H9 (cell line): Measurements from ENCODE around the gene SMARCE1. TPM values are rescaled to one million over a fixed set of nuclear protein-coding genes. Genes with fewer than 3 reads are reported as not detected.

Experiments used
- DNase-seq: peaks from one replicate; pipeline ENCODE4 v3.0.0-alpha.2; 2017
- H2AFZ ChIP-seq: one replicate; pipeline ENCODE4 v1.6.1; 2013; ENCODE audit warnings: mild to moderate bottlenecking, low read length, control low read depth, moderate library complexity
- H2AK5ac ChIP-seq: 2 replicates; pipeline ENCODE4 v1.6.1; 2013; ENCODE audit warnings: low read length, control low read depth, mixed read lengths; ENCODE audit not compliant: insufficient read length
- H2BK120ac ChIP-seq: one replicate; pipeline ENCODE4 v1.6.1; 2013; ENCODE audit warnings: low read depth, mild to moderate bottlenecking, low read length, control low read depth, inconsistent platforms; ENCODE audit not compliant: poor library complexity, severe bottlenecking
- H2BK12ac ChIP-seq: 2 replicates; pipeline ENCODE4 v1.6.1; 2013; ENCODE audit warnings: low read length, control low read depth, mixed read lengths, low read depth; ENCODE audit not compliant: insufficient read length
- H2BK15ac ChIP-seq: 2 replicates; pipeline ENCODE4 v1.6.1; 2013; ENCODE audit warnings: low read depth, low read length, control low read depth
- H2BK20ac ChIP-seq: one replicate; pipeline ENCODE4 v1.6.1; 2013; ENCODE audit warnings: low read depth, mild to moderate bottlenecking, low read length, control low read depth, inconsistent platforms; ENCODE audit not compliant: poor library complexity, severe bottlenecking
- H2BK5ac ChIP-seq: 2 replicates; pipeline ENCODE4 v1.6.1; 2013; ENCODE audit warnings: low read length, control low read depth, mixed read lengths; ENCODE audit not compliant: insufficient read length
- H3K14ac ChIP-seq: 2 replicates; pipeline ENCODE4 v1.6.1; 2013; ENCODE audit warnings: low read length, control low read depth; ENCODE audit not compliant: insufficient read depth
- H3K18ac ChIP-seq: 2 replicates; pipeline ENCODE4 v1.6.1; 2013; ENCODE audit warnings: low read depth, mild to moderate bottlenecking, mixed read lengths, low read length, control low read depth; ENCODE audit not compliant: insufficient read length
- H3K23ac ChIP-seq: 2 replicates; pipeline ENCODE4 v1.6.1; 2013; ENCODE audit warnings: low read length, control low read depth, mixed read lengths, low read depth; ENCODE audit not compliant: insufficient read length
- H3K23me2 ChIP-seq: 2 replicates; pipeline ENCODE4 v1.6.1; 2013; ENCODE audit warnings: low read depth, mild to moderate bottlenecking, mixed read lengths, low read length, control low read depth; ENCODE audit not compliant: insufficient read length, poor library complexity, severe bottlenecking
- H3K27ac ChIP-seq: 2 replicates; pipeline ENCODE4 v1.5.1; 2013; ENCODE audit warnings: low read length, control low read depth, mixed read lengths, low read depth; ENCODE audit not compliant: insufficient read length
- H3K27me3 ChIP-seq: 2 replicates; pipeline ENCODE4 v1.6.1; 2013; ENCODE audit warnings: low read length, control low read depth, inconsistent platforms; ENCODE audit not compliant: insufficient read depth
- H3K4ac ChIP-seq: 2 replicates; pipeline ENCODE4 v1.6.1; 2013; ENCODE audit warnings: low read depth, mild to moderate bottlenecking, control low read depth, inconsistent platforms, low read length, moderate library complexity
- H3K4me1 ChIP-seq: 2 replicates; pipeline ENCODE4 v1.6.1; 2013; ENCODE audit warnings: low read length, control low read depth, inconsistent platforms; ENCODE audit not compliant: insufficient read depth
- H3K4me2 ChIP-seq: 2 replicates; pipeline ENCODE4 v1.6.1; 2013; ENCODE audit warnings: low read length, control low read depth, mixed read lengths; ENCODE audit not compliant: insufficient read length, insufficient read depth
- H3K56ac ChIP-seq: 2 replicates; pipeline ENCODE4 v1.6.1; 2013; ENCODE audit warnings: low read depth, mild to moderate bottlenecking, mixed read lengths, low read length, control low read depth; ENCODE audit not compliant: insufficient read length
- H3K79me1 ChIP-seq: 2 replicates; pipeline ENCODE4 v1.6.1; 2013; ENCODE audit warnings: low read depth, mild to moderate bottlenecking, moderate library complexity, low read length, control low read depth, inconsistent platforms; ENCODE audit not compliant: insufficient read depth, poor library complexity, severe bottlenecking
- H3K79me2 ChIP-seq: 2 replicates; pipeline ENCODE4 v1.6.1; 2013; ENCODE audit warnings: low read length, control low read depth, inconsistent platforms; ENCODE audit not compliant: insufficient read depth
- H3K9ac ChIP-seq: 2 replicates; pipeline ENCODE4 v1.6.1; 2013; ENCODE audit warnings: low read length, control low read depth, mixed read lengths; ENCODE audit not compliant: insufficient read length; ENCODE audit errors: extremely low read depth
- H3K9me3 ChIP-seq: one replicate; pipeline ENCODE4 v1.6.1; 2013; ENCODE audit warnings: low read depth, low read length, inconsistent platforms; ENCODE audit not compliant: control insufficient read depth
- H3T11ph ChIP-seq: one replicate; pipeline ENCODE4 v1.6.1; 2013; ENCODE audit warnings: mild to moderate bottlenecking, low read length, control low read depth, inconsistent platforms
- H4K20me1 ChIP-seq: one replicate; pipeline ENCODE4 v1.6.1; 2013; ENCODE audit not compliant: control insufficient read depth, insufficient read length, insufficient read depth
- H4K5ac ChIP-seq: 2 replicates; pipeline ENCODE4 v1.6.1; 2013; ENCODE audit warnings: low read depth, mild to moderate bottlenecking, mixed read lengths, low read length, control low read depth; ENCODE audit not compliant: insufficient read length
- H4K8ac ChIP-seq: replicated peaks from 2 replicates; pipeline ENCODE4 v1.6.1; 2013; ENCODE audit warnings: low read length, control low read depth, mixed read lengths, low read depth; ENCODE audit not compliant: insufficient read length
- H4K91ac ChIP-seq: 2 replicates; pipeline ENCODE4 v1.6.1; 2013; ENCODE audit warnings: low read depth, mild to moderate bottlenecking, moderate library complexity, mixed read lengths, low read length, control low read depth; ENCODE audit not compliant: insufficient read length
- H3K27ac Mint-ChIP-seq, 3 experiments: 2 replicates in 2 of 3; 3 replicates in 1 of 3; pipeline ENCODE4 v1.8.0; 2020 to 2021; ENCODE audit warnings: mixed read lengths in 3 of 3, mild to moderate bottlenecking in 1 of 3, moderate library complexity in 1 of 3
- H3K27me3 Mint-ChIP-seq: 2 replicates; pipeline ENCODE4 v1.8.0; 2021; ENCODE audit warnings: low read depth, mild to moderate bottlenecking, moderate library complexity, mixed read lengths
- H3K36me3 Mint-ChIP-seq, 3 experiments: 2 replicates in 2 of 3; 3 replicates in 1 of 3; pipeline ENCODE4 v1.8.0; 2020 to 2021; ENCODE audit warnings: low read depth in 3 of 3, mixed read lengths in 3 of 3; ENCODE audit not compliant: insufficient read depth in 1 of 3
- H3K4me1 Mint-ChIP-seq, 2 experiments: 2 replicates each; pipeline ENCODE4 v1.8.0; 2020; ENCODE audit warnings: mixed read lengths in 2 of 2
- H3K4me3 Mint-ChIP-seq, 2 experiments: 2 replicates in 1 of 2; 3 replicates in 1 of 2; pipeline ENCODE4 v1.8.0; 2020 to 2021; ENCODE audit warnings: mild to moderate bottlenecking in 2 of 2, mixed read lengths in 2 of 2, moderate library complexity in 1 of 2
- H3K9me3 Mint-ChIP-seq, 2 experiments: 2 replicates in 1 of 2; 3 replicates in 1 of 2; pipeline ENCODE4 v1.8.0; 2020; ENCODE audit warnings: mild to moderate bottlenecking in 2 of 2, mixed read lengths in 2 of 2, moderate library complexity in 1 of 2
- CTCF ChIP-seq: fragments of 200-600 bp; sonication (generic); conservative IDR thresholded peaks from 3 replicates; pipeline ENCODE4 v1.8.0; 2021; ENCODE audit warnings: antibody characterized with exemption, mild to moderate bottlenecking
- WGBS: extraction: QIAGEN DNeasy Blood & Tissue Kit; methylation state at CpG from one replicate; pipeline ENCODE4 v1.1.7; 2013; ENCODE audit warnings: missing lambda C conversion rate, low lambda C conversion rate, mixed read lengths; ENCODE audit not compliant: insufficient read length; ENCODE audit errors: extremely low coverage; 5-methylcytosine and 5-hydroxymethylcytosine counted together
- total RNA-seq: library from RNA; stranded (reverse); gene quantifications from 2 replicates; pipeline ENCODE4 v1.2.1, GENCODE V29; 2021

The SMARCE1 gene
- total RNA-seq, 1 experiment from 2014 or later = 122 TPM

GRCh38 chr17:40622509-40622928, 25.1 kb downstream of the SMARCE1 start:
- H3K27me3 Mint-ChIP-seq = peaks cover 5% of the 10 kb centered on the region
- no peak overlapping the region for H3K4me2 ChIP-seq
- no peak overlapping the region for H3K9ac ChIP-seq
- no peak overlapping the region for H4K8ac ChIP-seq
- no peak for DNase-seq
- no peak overlapping the region for H4K91ac ChIP-seq
- TF ChIP-seq CTCF = no peak
- no peak overlapping the region for H3K27ac ChIP-seq
- H3K56ac ChIP-seq = no peak overlapping the region
- H2BK120ac ChIP-seq = no peak overlapping the region
- H2AFZ ChIP-seq = no peak overlapping the region
- H4K20me1 ChIP-seq = no peaks in the 10 kb centered on the region
- no peak overlapping the region for H2BK12ac ChIP-seq
- no peak overlapping the region for H3K4me3 Mint-ChIP-seq
- H3K18ac ChIP-seq = no peak overlapping the region
- H3K4me1 ChIP-seq = no peaks in the 10 kb centered on the region
- H2BK5ac ChIP-seq = no peak overlapping the region
- H3K4ac ChIP-seq = no peak overlapping the region
- no peak overlapping the region for H3K23ac ChIP-seq
- H3K23me2 ChIP-seq = no peaks in the 10 kb centered on the region
- H2BK15ac ChIP-seq = no peak overlapping the region
- H3K79me2 ChIP-seq = no peaks in the 10 kb centered on the region
- H4K5ac ChIP-seq = no peak overlapping the region
- H2BK20ac ChIP-seq = no peak overlapping the region
- peaks cover 4 to 7% of the 10 kb centered on the region in 2 experiments; a peak in 3 of 4 replicates for H3K4me1 Mint-ChIP-seq
- no peak overlapping the region for H3T11ph ChIP-seq
- H3K14ac ChIP-seq = no peak overlapping the region
- H3K27ac Mint-ChIP-seq = no peak overlapping the region
- H2AK5ac ChIP-seq = no peak overlapping the region
- no peaks in the 10 kb centered on the region for H3K79me1 ChIP-seq
- H3K9me3 Mint-ChIP-seq = no peaks in the 10 kb centered on the region
- no peaks in the 10 kb centered on the region for H3K27me3 ChIP-seq
- H3K9me3 ChIP-seq = no peaks in the 10 kb centered on the region
- WGBS = no CpG with 5 or more reads among the region's 3 CpGs
- H3K36me3 Mint-ChIP-seq = no peaks in the 10 kb centered on the region
